PC-9 (cell line): Measurements from ENCODE around the gene PAQR4.

ENCODE experiments used
- CTCF ChIP-seq: fragments of 200-600 bp; sonication (generic); conservative IDR thresholded peaks from 2 replicates; pipeline ENCODE4 v1.6.1; 2017; ENCODE audit warnings: mixed run types, antibody characterized with exemption, mild to moderate bottlenecking, moderate library complexity
- EZH2 ChIP-seq: fragments of 200-600 bp; sonication (generic); IDR thresholded peaks from 2 replicates; pipeline ENCODE4 v1.8.0; 2017; ENCODE audit warnings: antibody characterized with exemption, low read depth

GRCh38 chr16:2968368-2968737 is 795 bp upstream of the PAQR4 start:
- TF ChIP-seq CTCF, result no peak
- no peak for TF ChIP-seq EZH2
